Testis (tissue), 3 donors: Measurements from ENCODE around the gene SLC29A3. TPM values are rescaled to one million over a fixed set of nuclear protein-coding genes. Genes with fewer than 3 reads are reported as not detected.

Source experiments
- DNase-seq: peaks from one replicate; pipeline ENCODE4 v3.0.0-alpha.2; 2019
- H3K27ac ChIP-seq, 2 donors: fragments of 200-600 bp; sonication (generic); one replicate each; pipeline ENCODE4 v1.5.1; 2019
- H3K27me3 ChIP-seq: fragments of 200-600 bp; sonication (generic); one replicate; pipeline ENCODE4 v1.5.1; 2019
- H3K36me3 ChIP-seq: fragments of 200-600 bp; sonication (generic); one replicate; pipeline ENCODE4 v1.5.1; 2017; ENCODE audit warnings: low read depth; ENCODE audit errors: missing control alignments
- H3K4me1 ChIP-seq: fragments of 200-600 bp; sonication (generic); one replicate; pipeline ENCODE4 v1.5.1; 2019
- H3K4me3 ChIP-seq, 2 donors: fragments of 200-600 bp; sonication (generic); one replicate each; pipeline ENCODE4 v1.5.1; 2017 to 2019
- H3K9me3 ChIP-seq: fragments of 200-600 bp; sonication (generic); one replicate; pipeline ENCODE4 v1.5.1; 2017
- POLR2A ChIP-seq: fragments of 450-650 bp; IDR thresholded peaks from one replicate; pipeline ENCODE4 v1.6.1; 2017; ENCODE audit warnings: antibody characterized with exemption, mild to moderate bottlenecking, moderate library complexity
- WGBS, 2 donors: methylation state at CpG; one replicate each; pipeline ENCODE4 v1.1.5; 2018; 5-methylcytosine and 5-hydroxymethylcytosine counted together
- intact Hi-C: fragments of 100-400 bp; cut with DNase I; formaldehyde crosslinking; loops from one replicate; pipeline ENCODE4 v1.15.1; 2023; ENCODE audit warnings: low total_unique reads
- polyA plus RNA-seq: library from polyadenylated mRNA; stranded (reverse); fragments of 350-450 nt; fragmentation: Illumina TruSeq; extraction: RNeasy Lipid Tissue Mini Kit (QIAGEN cat#74804); gene quantifications from one replicate; pipeline ENCODE4 v1.2.3, GENCODE V29; 2014; ENCODE audit warnings: low read depth, low replicate concordance; ENCODE audit not compliant: insufficient read depth
- total RNA-seq, 2 donors: library from RNA; depleted of rRNA; stranded (reverse); fragments of >200 nt; gene quantifications; one replicate each; pipeline ENCODE4 v1.2.3, GENCODE V29; 2016
- TF ChIP-seq, protein P1 (sequence below), 3 experiments: fragments of 450-650 bp in 2 of 3; fragments of 200-600 bp in 1 of 3; sonication (generic) in 1 of 3; IDR thresholded peaks; one replicate each; pipeline ENCODE4 v1.5.1; 2016 to 2019; ENCODE audit warnings: antibody characterized with exemption in 3 of 3, mild to moderate bottlenecking in 2 of 3, moderate library complexity in 1 of 3

SLC29A3 gene
- total and polyA plus RNA-seq, 3 donors from 2014 or later = 10.7 to 14.0 (median 12.7) TPM

DNA sequence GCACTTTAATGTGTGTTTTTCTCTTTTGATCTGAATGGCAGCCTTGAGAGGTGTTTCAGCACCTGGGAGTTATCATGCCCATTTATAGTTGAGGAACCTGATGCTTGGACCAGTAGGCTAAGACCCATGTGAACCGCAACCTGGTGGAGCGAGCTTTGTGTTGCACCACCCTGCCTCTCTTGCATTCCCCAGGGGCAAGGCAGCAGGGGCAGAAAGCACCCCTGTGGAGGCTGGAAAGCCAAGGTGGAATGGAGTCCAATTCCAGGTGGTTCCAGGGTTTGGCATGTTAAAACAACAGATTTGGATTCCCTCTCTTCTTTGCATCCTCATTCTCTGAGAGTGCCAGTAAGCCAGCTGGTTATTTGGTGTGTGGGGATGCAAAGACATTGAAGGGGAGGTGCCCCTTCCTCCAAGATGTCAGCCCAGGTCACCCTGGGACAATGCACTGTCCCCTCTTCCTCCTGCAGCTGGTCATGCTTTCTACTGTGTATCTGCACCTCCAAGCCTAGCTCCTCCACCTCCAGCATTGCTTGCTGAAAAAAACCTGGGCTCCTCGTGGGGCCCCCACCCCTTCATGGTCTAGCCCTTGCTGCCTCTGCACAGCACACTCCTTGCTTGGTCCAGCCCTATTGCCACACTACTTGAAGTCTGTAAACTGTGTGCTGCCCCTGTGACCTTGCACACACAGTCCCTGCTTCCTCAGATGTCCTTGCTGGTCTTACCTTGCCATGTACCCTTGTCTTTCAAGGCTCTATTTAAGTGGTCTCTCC, 72.0 kb downstream of the SLC29A3 start:
- intact Hi-C loops = loop anchor here (10.0 kb wide), 1 partner anchor 424 kb away; no protein-coding TSS in a partner anchor
- Histone ChIP-seq H3K4me3 (no peak overlapping the region), H3K4me1 (no peaks in the 10 kb centered on the region), H3K27ac (no peak overlapping the region), H3K9me3 (no peaks in the 10 kb centered on the region), H3K27me3 (no peaks in the 10 kb centered on the region), H3K36me3 (no peaks in the 10 kb centered on the region)
- DNase-seq = no peak
- 79 to 96% methylated on average over 3 of the region's 3 CpGs for WGBS, 2 donors
- TF ChIP-seq, protein P1, sequence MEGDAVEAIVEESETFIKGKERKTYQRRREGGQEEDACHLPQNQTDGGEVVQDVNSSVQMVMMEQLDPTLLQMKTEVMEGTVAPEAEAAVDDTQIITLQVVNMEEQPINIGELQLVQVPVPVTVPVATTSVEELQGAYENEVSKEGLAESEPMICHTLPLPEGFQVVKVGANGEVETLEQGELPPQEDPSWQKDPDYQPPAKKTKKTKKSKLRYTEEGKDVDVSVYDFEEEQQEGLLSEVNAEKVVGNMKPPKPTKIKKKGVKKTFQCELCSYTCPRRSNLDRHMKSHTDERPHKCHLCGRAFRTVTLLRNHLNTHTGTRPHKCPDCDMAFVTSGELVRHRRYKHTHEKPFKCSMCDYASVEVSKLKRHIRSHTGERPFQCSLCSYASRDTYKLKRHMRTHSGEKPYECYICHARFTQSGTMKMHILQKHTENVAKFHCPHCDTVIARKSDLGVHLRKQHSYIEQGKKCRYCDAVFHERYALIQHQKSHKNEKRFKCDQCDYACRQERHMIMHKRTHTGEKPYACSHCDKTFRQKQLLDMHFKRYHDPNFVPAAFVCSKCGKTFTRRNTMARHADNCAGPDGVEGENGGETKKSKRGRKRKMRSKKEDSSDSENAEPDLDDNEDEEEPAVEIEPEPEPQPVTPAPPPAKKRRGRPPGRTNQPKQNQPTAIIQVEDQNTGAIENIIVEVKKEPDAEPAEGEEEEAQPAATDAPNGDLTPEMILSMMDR (IDR thresholded peaks at IDR 0.05) = no peak
- TF ChIP-seq POLR2A = no peak

DNA sequence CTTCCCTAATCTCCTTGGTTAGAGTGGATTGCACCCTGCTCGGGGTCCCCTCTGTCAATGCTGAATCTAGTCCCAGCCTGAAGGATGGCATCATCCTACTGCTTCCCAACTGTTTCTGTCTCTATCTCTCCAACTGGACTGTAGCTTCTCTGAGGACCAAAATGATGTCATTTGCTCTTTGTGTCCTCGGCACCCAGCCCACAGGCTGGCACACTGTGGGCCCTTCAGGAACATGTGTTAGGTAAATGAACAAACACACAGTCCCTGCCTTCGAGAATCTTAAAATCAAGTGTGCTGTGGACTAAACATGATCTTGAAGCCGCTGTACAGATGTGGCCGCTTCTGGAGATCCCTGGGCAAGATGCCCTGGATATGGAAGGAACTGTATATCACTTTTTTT, 72.6 kb downstream of the SLC29A3 start:
- no peaks in the 10 kb centered on the region for H3K4me1 ChIP-seq
- no peaks in the 10 kb centered on the region for H3K27me3 ChIP-seq
- 92% methylated on average over 5 of the region's 5 CpGs for WGBS, 2 donors
- no peaks in the 10 kb centered on the region for H3K9me3 ChIP-seq
- no peak for DNase-seq
- no peak overlapping the region for H3K27ac ChIP-seq
- H3K4me3 ChIP-seq = no peak overlapping the region
- intact Hi-C loops = loop anchor here (10.0 kb wide), 1 partner anchor 423 kb away; no protein-coding TSS in a partner anchor
- TF ChIP-seq POLR2A = no peak
- TF ChIP-seq, protein P1 (IDR thresholded peaks at IDR 0.05) = no peak
- no peaks in the 10 kb centered on the region for H3K36me3 ChIP-seq

DNA sequence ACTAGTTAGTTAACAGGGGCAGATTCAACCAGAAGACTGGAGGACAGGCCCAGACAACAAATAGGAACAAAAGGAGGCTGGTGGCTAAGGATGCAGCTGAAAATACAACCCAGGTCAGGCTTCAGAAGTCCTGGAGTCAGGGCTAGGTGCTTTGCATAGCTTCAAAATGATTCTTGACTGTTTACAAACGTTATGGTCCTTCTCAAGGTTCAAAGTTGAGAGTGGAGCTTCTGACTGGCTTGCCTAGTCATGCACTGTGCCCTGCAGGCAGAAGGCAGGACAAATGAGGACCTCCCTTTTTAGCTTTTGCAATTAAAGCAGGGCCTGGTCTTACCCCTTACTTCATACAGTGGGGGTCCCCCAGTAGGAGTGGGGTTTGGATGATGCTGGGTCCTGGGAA, 73.2 kb downstream of the SLC29A3 start:
- H3K4me1 ChIP-seq = no peaks in the 10 kb centered on the region
- intact Hi-C loops = loop anchor here (10.0 kb wide), 1 partner anchor 423 kb away; no protein-coding TSS in a partner anchor
- no peak for DNase-seq
- no peak overlapping the region for H3K4me3 ChIP-seq
- no peaks in the 10 kb centered on the region for H3K9me3 ChIP-seq
- TF ChIP-seq POLR2A = no peak
- TF ChIP-seq, protein P1 (IDR thresholded peaks at IDR 0.05) = no peak
- H3K36me3 ChIP-seq = no peaks in the 10 kb centered on the region
- H3K27me3 ChIP-seq = no peaks in the 10 kb centered on the region
- 50 to 52% methylated on average over 1 of the region's 1 CpG for WGBS, 2 donors
- H3K27ac ChIP-seq = no peak overlapping the region

DNA sequence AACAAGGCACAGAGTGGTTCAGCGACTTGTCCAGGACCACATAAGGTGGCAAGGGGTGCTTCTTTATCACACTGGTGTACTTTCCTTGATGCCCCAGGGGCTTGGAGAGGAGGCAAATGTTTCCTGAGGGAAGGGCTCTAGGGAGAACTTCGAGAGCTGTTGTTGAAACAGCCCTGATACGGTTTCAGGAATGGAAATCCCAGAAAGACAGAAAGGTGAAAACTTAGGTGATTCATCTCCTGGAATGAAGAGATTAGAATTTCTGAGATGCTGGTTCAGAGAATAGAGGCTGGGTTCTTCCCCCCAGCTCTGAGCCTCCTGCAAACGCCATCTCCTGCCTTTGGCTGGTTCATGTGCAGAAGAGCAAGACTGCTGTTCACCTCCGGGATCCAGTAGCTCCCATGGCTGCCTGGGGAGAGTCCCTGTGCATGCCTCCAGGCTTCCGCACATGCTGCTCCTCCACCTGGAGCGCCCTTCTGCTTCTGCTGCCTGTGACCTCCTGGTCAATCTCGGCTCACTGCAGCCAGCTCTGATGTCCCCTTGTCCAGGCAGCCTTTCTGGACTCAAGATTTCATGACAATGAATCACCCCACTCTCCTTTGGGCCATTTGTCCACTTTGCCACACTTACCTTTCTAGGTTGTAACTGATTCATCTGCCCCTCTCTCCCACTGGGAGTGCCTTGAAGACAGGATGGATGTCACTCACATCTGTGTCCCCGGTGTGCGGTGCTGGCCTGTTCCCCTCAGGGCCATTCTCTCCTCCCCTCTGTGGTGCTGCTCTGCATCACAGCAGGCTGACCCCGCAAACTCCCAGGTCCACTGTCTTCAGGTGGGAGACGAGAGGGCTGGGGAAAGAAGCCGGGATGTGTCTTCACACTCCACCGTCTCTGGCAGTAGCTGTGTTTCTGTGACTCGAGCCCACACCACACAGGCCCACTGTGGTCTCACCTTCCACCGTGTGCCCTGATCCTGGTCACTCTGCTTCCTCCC, 74.0 kb downstream of the SLC29A3 start:
- no peak for DNase-seq

More for the DNA sequence above, 74.0 kb downstream of the SLC29A3 start:
- intact Hi-C loops = loop anchor here (10.0 kb wide), 1 partner anchor 422 kb away; no protein-coding TSS in a partner anchor
- H3K4me3 ChIP-seq = no peak overlapping the region
- WGBS, 2 donors = 85 to 90% methylated on average over 15 to 16 of the region's 16 CpGs
- no peaks in the 10 kb centered on the region for H3K27me3 ChIP-seq
- H3K27ac ChIP-seq = no peak overlapping the region
- peaks cover 4% of the 10 kb centered on the region for H3K4me1 ChIP-seq
- H3K9me3 ChIP-seq = no peaks in the 10 kb centered on the region
- TF ChIP-seq, protein P1 (IDR thresholded peaks at IDR 0.05) = no peak
- no peak for TF ChIP-seq POLR2A
- no peaks in the 10 kb centered on the region for H3K36me3 ChIP-seq
